Limb (tissue), 2 donors: Measurements from ENCODE around the gene CHST13.

Source experiments
- DNase-seq, 2 donors: peaks; one replicate each; pipeline ENCODE4 v3.0.0-alpha.2; 2016; ENCODE audit errors: extremely low spot score in 2 of 2

Gene CHST13

GRCh38 chr3:126540342-126540849 is 16.4 kb downstream of the CHST13 start:
- peak in 1 of 2 donors; percentile 11 for DNase-seq

GRCh38 chr3:126540951-126541627 is 17.1 kb downstream of the CHST13 start:
- DNase-seq: peak in 1 of 2 donors; percentile 9

GRCh38 chr3:126541628-126542339 is 17.8 kb downstream of the CHST13 start:
- peak in 1 of 2 donors; percentile 34 for DNase-seq

GRCh38 chr3:126542340-126543241 is 18.6 kb downstream of the CHST13 start:
- DNase-seq: peak in 1 of 2 donors; percentile 25

- DNase-seq: peak in 1 of 2 donors; percentile 13
These were observed 19.6 kb downstream of the CHST13 start for GRCh38 chr3:126543457-126544061.

GRCh38 chr3:126544596-126545281 is 20.8 kb downstream of the CHST13 start:
- peak in 1 of 2 donors; percentile 7 for DNase-seq

GRCh38 chr3:126545544-126545943 is 21.6 kb downstream of the CHST13 start:
- peak in 1 of 2 donors; percentile 11 for DNase-seq

- DNase-seq: no peak
These were observed 22.1 kb downstream of the CHST13 start for GRCh38 chr3:126546013-126546412.

GRCh38 chr3:126546549-126547239 is 22.7 kb downstream of the CHST13 start:
- DNase-seq: peak in 1 of 2 donors; percentile 9

GRCh38 chr3:126547721-126548120 is 23.8 kb downstream of the CHST13 start:
- DNase-seq: no peak

GRCh38 chr3:126548556-126549466 is 24.9 kb downstream of the CHST13 start:
- DNase-seq: peak in 1 of 2 donors; percentile 14

GRCh38 chr3:126549861-126550487 is 26.0 kb downstream of the CHST13 start:
- peak in 1 of 2 donors; percentile 23 for DNase-seq

- DNase-seq: peak in 1 of 2 donors; percentile 37
These were observed 26.6 kb downstream of the CHST13 start for GRCh38 chr3:126550488-126551051.

- DNase-seq: peak in 1 of 2 donors; percentile 19
These were observed 27.3 kb downstream of the CHST13 start for GRCh38 chr3:126551121-126551838.

- peak in 1 of 2 donors; percentile 15 for DNase-seq
These were observed 28.1 kb downstream of the CHST13 start for GRCh38 chr3:126551839-126552687.

- DNase-seq: peak in 1 of 2 donors; percentile 24
These were observed 28.8 kb downstream of the CHST13 start for GRCh38 chr3:126552688-126553283.
